OCI-LY1 (cell line): ENCODE measurements around the gene SPOCK2.

Source experiments
- CTCF ChIP-seq: fragments of 200-600 bp; sonication (generic), shearing (Covaris generic); IDR thresholded peaks from 2 replicates; pipeline ENCODE4 v1.5.1; 2017; ENCODE audit warnings: mild to moderate bottlenecking, antibody characterized with exemption, low read length, moderate library complexity, mixed read lengths
- EZH2 ChIP-seq: fragments of 200-600 bp; sonication (generic), shearing (Covaris generic); IDR thresholded peaks from 2 replicates; pipeline ENCODE4 v1.8.0; 2017; ENCODE audit warnings: borderline replicate concordance, mixed run types, mild to moderate bottlenecking, antibody characterized with exemption, low read length, moderate library complexity, mixed read lengths

DNA sequence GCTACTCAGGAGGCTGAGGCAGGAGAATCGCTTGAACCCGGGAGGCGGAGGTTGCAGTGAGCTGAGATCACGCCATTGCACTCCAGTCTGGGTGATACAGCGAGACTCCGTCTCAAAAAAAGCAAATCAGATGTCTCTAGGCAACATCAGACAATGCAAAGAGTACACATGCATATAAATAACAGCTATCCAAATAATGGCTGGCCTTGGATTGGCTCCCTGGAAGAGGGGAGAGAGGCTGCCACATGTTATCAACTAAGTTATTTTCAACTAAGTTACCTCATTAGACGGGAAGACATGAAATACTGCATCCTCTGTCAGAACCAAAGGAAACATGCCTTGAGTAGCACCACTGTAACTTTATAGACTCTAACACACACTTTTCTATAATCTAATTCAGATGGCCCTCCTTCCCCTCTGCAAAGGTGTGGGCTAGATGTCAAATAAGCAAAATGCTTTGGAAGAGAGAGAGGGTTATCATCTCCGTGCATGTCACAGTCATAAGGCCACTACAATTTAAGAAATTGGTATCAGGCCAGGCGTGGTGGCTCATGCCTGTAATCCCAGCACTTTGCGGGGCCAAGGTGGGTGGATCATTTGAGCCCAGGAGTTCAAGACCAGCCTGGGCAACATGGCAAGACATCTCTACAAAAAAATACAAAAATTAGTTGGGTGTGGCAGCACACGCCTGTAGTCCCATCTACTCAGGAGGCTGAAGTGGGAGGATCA lies 22.5 kb upstream of the SPOCK2 start:
- TF ChIP-seq EZH2, result no peak
- TF ChIP-seq CTCF, result no peak
